Measurements from ENCODE around the gene PRKN.

PRKN gene

GRCh38 chr6:161636882-161637430 is 1090.6 kb downstream of the PRKN start:
- H3K4me1 Mint-ChIP-seq (ENCODE audit: low read depth), result peaks cover 4% of the 10 kb centered on the region
- peaks cover 5% of the 10 kb centered on the region for H3K9me3 Mint-ChIP-seq
- H3K27me3 Mint-ChIP-seq, result peaks cover 6% of the 10 kb centered on the region
- H3K4me3 Mint-ChIP-seq, result no peak overlapping the region
- no peak overlapping the region for H3K27ac Mint-ChIP-seq
- H3K36me3 Mint-ChIP-seq (ENCODE audit: low read depth), result no peaks in the 10 kb centered on the region
- no peak for DNase-seq

DNA sequence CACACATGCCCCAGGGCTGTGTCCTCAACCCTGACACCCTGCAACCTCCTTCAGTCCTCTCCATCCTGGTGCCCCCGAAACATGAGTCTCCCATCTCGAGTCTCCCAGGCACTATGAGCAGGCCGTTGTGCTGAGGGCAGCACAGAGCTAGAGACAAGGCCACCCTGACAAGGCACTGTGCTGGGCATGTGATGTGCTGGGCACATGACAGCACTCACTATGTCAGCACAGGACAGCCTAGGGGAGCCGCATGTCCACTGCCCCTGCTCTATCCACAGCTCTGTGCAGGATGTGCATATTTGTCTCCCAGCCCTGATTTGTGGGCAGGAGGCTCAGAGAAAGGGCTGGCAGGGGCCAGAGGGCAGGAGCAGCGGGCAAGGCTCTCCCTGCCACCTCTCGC is 1091.6 kb downstream of the PRKN start:
- Mint-ChIP-seq H3K27ac (no peak overlapping the region), H3K4me1 (ENCODE audit: low read depth) (peaks cover 5% of the 10 kb centered on the region), H3K9me3 (peaks cover 5% of the 10 kb centered on the region), H3K4me3 (no peak overlapping the region), H3K36me3 (ENCODE audit: low read depth) (no peaks in the 10 kb centered on the region), H3K27me3 (peaks cover 1% of the 10 kb centered on the region)
- DNase-seq, result no peak

- H3K4me3 Mint-ChIP-seq, result no peak overlapping the region
Observed at GRCh38 chr6:161634916-161635315, 1092.7 kb downstream of the PRKN start.

GRCh38 chr6:161631676-161632194 is 1095.8 kb downstream of the PRKN start:
- peaks cover 5% of the 10 kb centered on the region for H3K4me1 Mint-ChIP-seq (ENCODE audit: low read depth)
- no peak overlapping the region for H3K4me3 Mint-ChIP-seq
- H3K27ac Mint-ChIP-seq, result no peak overlapping the region
- no peaks in the 10 kb centered on the region for H3K36me3 Mint-ChIP-seq (ENCODE audit: low read depth)
- no peaks in the 10 kb centered on the region for H3K27me3 Mint-ChIP-seq
- no peak for DNase-seq
- peaks cover 3% of the 10 kb centered on the region for H3K9me3 Mint-ChIP-seq

More at GRCh38 chr6:161634916-161635315, 1092.7 kb downstream of the PRKN start:
- H3K9me3 Mint-ChIP-seq, result peaks cover 5% of the 10 kb centered on the region
- peaks cover 5% of the 10 kb centered on the region for H3K4me1 Mint-ChIP-seq (ENCODE audit: low read depth)
- H3K27me3 Mint-ChIP-seq, result no peaks in the 10 kb centered on the region
- H3K27ac Mint-ChIP-seq, result no peak overlapping the region
- no peak for DNase-seq
- H3K36me3 Mint-ChIP-seq (ENCODE audit: low read depth), result no peaks in the 10 kb centered on the region

DNA sequence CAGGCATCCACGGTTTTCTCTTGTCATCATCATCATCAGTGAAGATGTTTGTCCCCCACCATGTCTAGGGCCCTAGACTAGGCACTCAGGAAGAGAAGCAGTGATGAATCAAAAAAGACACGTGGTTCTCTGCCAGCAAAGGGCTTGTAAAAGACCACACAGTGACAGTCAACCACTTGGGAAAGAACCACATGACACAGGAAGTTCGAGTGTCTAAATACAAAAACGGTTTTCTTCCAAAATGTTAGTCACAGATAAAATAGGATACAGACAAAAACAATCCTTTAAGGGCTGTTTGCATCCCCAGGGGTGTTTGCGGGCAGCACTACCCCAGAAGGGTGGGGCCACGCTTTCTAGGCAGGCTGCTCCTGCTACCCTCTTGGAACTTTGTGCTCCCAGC is 1096.9 kb downstream of the PRKN start:
- Mint-ChIP-seq H3K4me1 (ENCODE audit: low read depth) (peaks cover 5% of the 10 kb centered on the region), H3K4me3 (no peak overlapping the region), H3K36me3 (ENCODE audit: low read depth) (no peaks in the 10 kb centered on the region), H3K27ac (no peak overlapping the region), H3K9me3 (peaks cover 3% of the 10 kb centered on the region), H3K27me3 (no peaks in the 10 kb centered on the region)
- no peak for DNase-seq

- H3K9me3 Mint-ChIP-seq, result no peaks in the 10 kb centered on the region
- no peaks in the 10 kb centered on the region for H3K27me3 Mint-ChIP-seq
- H3K4me3 Mint-ChIP-seq, result no peak overlapping the region
- no peak overlapping the region for H3K27ac Mint-ChIP-seq
- no peaks in the 10 kb centered on the region for H3K4me1 Mint-ChIP-seq (ENCODE audit: low read depth)
- H3K36me3 Mint-ChIP-seq (ENCODE audit: low read depth), result no peaks in the 10 kb centered on the region
- no peak for DNase-seq
Observed at GRCh38 chr6:161626132-161626676, 1101.4 kb downstream of the PRKN start.

DNA sequence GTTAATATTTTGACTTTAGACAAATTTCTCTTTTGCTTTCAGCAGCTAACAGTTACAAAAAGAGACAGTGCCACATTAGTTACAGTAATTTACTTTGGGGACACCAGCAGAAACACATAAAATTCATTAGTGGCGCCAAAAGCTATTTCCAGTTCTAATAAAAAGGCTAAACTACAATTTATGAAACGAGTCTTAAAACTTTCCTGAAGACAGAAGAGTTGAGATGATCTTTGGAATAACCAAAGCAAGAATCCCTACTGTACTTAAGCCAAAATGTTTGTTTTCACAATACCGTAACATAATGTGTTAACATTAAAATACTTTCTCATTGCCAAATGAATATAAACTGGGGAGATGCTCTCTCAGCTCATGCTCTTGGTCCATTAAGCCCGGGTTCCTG is 1103.5 kb downstream of the PRKN start:
- H3K4me1 Mint-ChIP-seq (ENCODE audit: low read depth), result no peaks in the 10 kb centered on the region
- no peak overlapping the region for H3K27ac Mint-ChIP-seq
- H3K4me3 Mint-ChIP-seq, result no peak overlapping the region
- H3K36me3 Mint-ChIP-seq (ENCODE audit: low read depth), result no peaks in the 10 kb centered on the region
- no peak for DNase-seq
- peaks cover 4% of the 10 kb centered on the region for H3K9me3 Mint-ChIP-seq
- H3K27me3 Mint-ChIP-seq, result no peaks in the 10 kb centered on the region

DNA sequence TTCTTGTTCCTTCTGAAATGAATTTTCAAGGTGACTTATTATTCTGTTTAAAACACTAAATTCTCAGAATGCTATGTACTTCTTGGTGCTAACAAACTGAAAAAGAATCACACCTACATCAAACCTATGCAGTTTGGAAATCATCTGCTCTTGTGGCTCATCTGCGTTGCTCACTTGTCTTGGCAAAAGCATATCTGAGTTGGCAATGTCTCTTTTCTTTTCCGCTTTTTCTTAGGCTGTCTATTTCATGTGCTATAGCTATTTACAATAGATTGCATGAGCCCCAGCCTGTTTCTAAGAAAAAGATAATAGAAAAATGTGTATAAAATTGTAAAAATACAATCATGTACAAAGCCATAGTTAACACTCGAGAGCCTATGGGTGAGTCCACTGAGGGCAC is 1104.8 kb downstream of the PRKN start:
- no peak for DNase-seq
- peaks cover 4% of the 10 kb centered on the region for H3K9me3 Mint-ChIP-seq
- H3K27ac Mint-ChIP-seq, result no peak overlapping the region
- H3K4me3 Mint-ChIP-seq, result no peak overlapping the region
- no peaks in the 10 kb centered on the region for H3K4me1 Mint-ChIP-seq (ENCODE audit: low read depth)
- H3K36me3 Mint-ChIP-seq (ENCODE audit: low read depth), result no peaks in the 10 kb centered on the region
- no peaks in the 10 kb centered on the region for H3K27me3 Mint-ChIP-seq

GRCh38 chr6:161618831-161619454 is 1108.6 kb downstream of the PRKN start:
- Mint-ChIP-seq H3K4me1 (ENCODE audit: low read depth) (no peaks in the 10 kb centered on the region), H3K36me3 (ENCODE audit: low read depth) (no peaks in the 10 kb centered on the region), H3K9me3 (peaks cover 4% of the 10 kb centered on the region), H3K4me3 (no peak overlapping the region), H3K27ac (no peak overlapping the region), H3K27me3 (no peaks in the 10 kb centered on the region)
- no peak for DNase-seq

DNA sequence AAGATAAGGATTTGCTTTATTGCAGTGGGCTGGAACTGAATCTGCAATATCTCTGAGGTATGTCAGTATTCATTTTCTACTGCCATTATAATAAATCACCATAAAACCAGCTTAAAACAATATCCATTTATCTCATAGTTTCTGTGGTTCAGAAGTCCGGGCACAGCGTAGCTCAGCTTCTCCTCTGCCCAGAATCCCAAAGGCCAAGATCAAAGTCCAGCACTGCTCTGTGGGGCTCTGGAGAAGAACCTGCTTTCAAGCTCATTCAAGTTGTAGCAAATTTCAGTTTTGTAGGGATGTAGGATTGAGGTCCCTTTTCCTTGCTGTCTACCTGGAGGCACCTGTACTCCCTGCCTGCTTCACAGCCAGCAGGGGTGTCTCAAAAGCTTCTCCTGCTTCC is 1113.9 kb downstream of the PRKN start:
- H3K36me3 Mint-ChIP-seq (ENCODE audit: low read depth), result no peaks in the 10 kb centered on the region
- H3K4me1 Mint-ChIP-seq (ENCODE audit: low read depth), result no peaks in the 10 kb centered on the region
- no peak overlapping the region for H3K4me3 Mint-ChIP-seq
- no peaks in the 10 kb centered on the region for H3K27me3 Mint-ChIP-seq
- H3K27ac Mint-ChIP-seq, result no peak overlapping the region
- H3K9me3 Mint-ChIP-seq, result no peaks in the 10 kb centered on the region
- DNase-seq, result no peak

DNA sequence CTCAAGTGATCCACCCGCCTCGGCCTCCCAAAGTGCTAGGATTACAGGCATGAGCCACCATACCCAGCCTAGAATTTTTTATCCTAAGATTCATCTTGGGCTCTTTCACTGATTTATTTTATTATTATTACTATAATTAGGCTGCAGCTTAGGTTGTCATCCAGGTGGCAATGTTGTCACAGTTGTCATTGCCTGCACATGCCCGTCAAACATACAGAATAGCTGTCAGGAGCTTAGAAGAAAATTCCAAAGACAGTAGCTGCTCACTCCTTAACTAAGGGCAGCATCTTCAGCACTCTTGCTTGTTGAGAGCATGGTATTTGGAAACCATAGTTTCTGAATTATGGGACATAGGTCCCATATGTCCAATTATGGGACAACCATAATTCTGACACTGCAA is 1118.8 kb downstream of the PRKN start:
- Mint-ChIP-seq H3K9me3 (no peaks in the 10 kb centered on the region), H3K4me1 (ENCODE audit: low read depth) (no peaks in the 10 kb centered on the region), H3K36me3 (ENCODE audit: low read depth) (no peaks in the 10 kb centered on the region), H3K4me3 (no peak overlapping the region), H3K27me3 (no peaks in the 10 kb centered on the region), H3K27ac (no peak overlapping the region)
- DNase-seq, result no peak

GRCh38 chr6:161607696-161608297 is 1119.8 kb downstream of the PRKN start:
- DNase-seq, result no peak
- Mint-ChIP-seq H3K4me1 (ENCODE audit: low read depth) (no peaks in the 10 kb centered on the region), H3K36me3 (ENCODE audit: low read depth) (no peaks in the 10 kb centered on the region), H3K27ac (no peak overlapping the region), H3K4me3 (no peak overlapping the region), H3K9me3 (no peaks in the 10 kb centered on the region), H3K27me3 (no peaks in the 10 kb centered on the region)

- H3K4me3 Mint-ChIP-seq, result no peak overlapping the region
- H3K4me1 Mint-ChIP-seq (ENCODE audit: low read depth), result no peaks in the 10 kb centered on the region
- no peaks in the 10 kb centered on the region for H3K27me3 Mint-ChIP-seq
- DNase-seq, result no peak
- no peak overlapping the region for H3K27ac Mint-ChIP-seq
- H3K36me3 Mint-ChIP-seq (ENCODE audit: low read depth), result no peaks in the 10 kb centered on the region
- no peaks in the 10 kb centered on the region for H3K9me3 Mint-ChIP-seq
Observed at GRCh38 chr6:161602359-161602758, 1125.2 kb downstream of the PRKN start.

GRCh38 chr6:161598896-161599295 is 1128.7 kb downstream of the PRKN start:
- Mint-ChIP-seq H3K4me3 (no peak overlapping the region), H3K9me3 (peaks cover 2% of the 10 kb centered on the region), H3K4me1 (ENCODE audit: low read depth) (no peaks in the 10 kb centered on the region), H3K36me3 (ENCODE audit: low read depth) (no peaks in the 10 kb centered on the region), H3K27me3 (no peaks in the 10 kb centered on the region), H3K27ac (no peak overlapping the region)
- no peak for DNase-seq
